Kidney (tissue), 14 donors: Measurements from ENCODE around the gene CLCN3. TPM values are rescaled to one million over a fixed set of nuclear protein-coding genes. Genes with fewer than 3 reads are reported as not detected.

Experiments
- DNase-seq, 5 donors: peaks; one replicate each; pipeline ENCODE4 v3.0.0-alpha.2; 2013 to 2020
- FAIRE-seq: peaks from 2 replicates; lab custom pipeline; 2012; peaks lifted over from hg19 to GRCh38; lab: Jason Lieb, UNC
- H3K27ac ChIP-seq, 2 donors: one replicate each; pipeline ENCODE4 v1.7.0; 2013; ENCODE audit warnings: low read depth in 2 of 2, low read length in 2 of 2, inconsistent platforms in 1 of 2
- H3K27me3 ChIP-seq: one replicate; pipeline ENCODE4 v1.7.1; 2013; ENCODE audit warnings: low read length, inconsistent platforms; ENCODE audit not compliant: control insufficient read depth, insufficient read depth
- H3K36me3 ChIP-seq, 3 donors: one replicate each; pipeline versions ENCODE4 v1.7.0 to v1.7.1; 2013; ENCODE audit warnings: low read length in 3 of 3, control low read depth in 1 of 3, inconsistent platforms in 1 of 3; ENCODE audit not compliant: insufficient read depth in 3 of 3, control insufficient read depth in 2 of 3
- H3K4me1 ChIP-seq, 3 donors: one replicate each; pipeline versions ENCODE4 v1.7.0 to v1.7.1; 2013; ENCODE audit warnings: low read length in 3 of 3, inconsistent platforms in 1 of 3, low read depth in 1 of 3; ENCODE audit not compliant: control insufficient read depth in 2 of 3, insufficient read depth in 2 of 3
- H3K4me3 ChIP-seq, 3 donors: one replicate each; pipeline versions ENCODE4 v1.7.0 to v1.8.1; 2013; ENCODE audit warnings: low read length in 3 of 3, control low read depth in 1 of 3, inconsistent platforms in 1 of 3
- H3K9ac ChIP-seq, 3 donors: one replicate each; pipeline versions ENCODE4 v1.7.0 to v1.7.1; 2013; ENCODE audit warnings: low read length in 3 of 3, control low read depth in 1 of 3, inconsistent platforms in 1 of 3
- H3K9me3 ChIP-seq, 3 donors: one replicate each; pipeline versions ENCODE4 v1.7.0 to v1.7.1; 2013; ENCODE audit warnings: low read length in 3 of 3, control low read depth in 1 of 3, inconsistent platforms in 1 of 3; ENCODE audit not compliant: control insufficient read depth in 2 of 3, insufficient read depth in 1 of 3
- intact Hi-C: fragments of 100-400 bp; cut with DNase I; formaldehyde crosslinking; loops from one replicate; pipeline ENCODE4 v1.11.1; 2022
- polyA plus RNA-seq: library from polyadenylated mRNA; stranded (reverse); fragments of 350-450 nt; fragmentation: Illumina TruSeq; extraction: RNeasy Lipid Tissue Mini Kit (QIAGEN cat#74804); gene quantifications from one replicate; pipeline ENCODE4 v1.2.3, GENCODE V29; 2014; ENCODE audit warnings: low read depth, low replicate concordance; ENCODE audit not compliant: insufficient read depth
- total RNA-seq: library from RNA; stranded (reverse); fragmentation: NEBNext Ultra II Directional; extraction: Animal tissue kit (Norgen Biotek cat#: 25700); gene quantifications from one replicate; pipeline ENCODE4 v1.2.1, GENCODE V29; 2021
- TF ChIP-seq, protein P1 (sequence below): IDR thresholded peaks from 3 replicates; pipeline ENCODE4 v1.5.1; 2012; ENCODE audit warnings: mild to moderate bottlenecking, moderate library complexity, borderline replicate concordance; ENCODE audit not compliant: insufficient read depth; ENCODE audit errors: extremely low read depth
- donor health status: control.
- donor health status: control.
- donor health status: control.
- donor health status: control.
- donor health status: control.
- donor health status: DM: yes; HTN: yes; CAD: no.
- donor health status: Normal renal cell carcinoma (clear cell type).

The CLCN3 gene
- total and polyA plus RNA-seq, 2 donors from 2014 or later: 16.6 to 70.2 TPM

DNA sequence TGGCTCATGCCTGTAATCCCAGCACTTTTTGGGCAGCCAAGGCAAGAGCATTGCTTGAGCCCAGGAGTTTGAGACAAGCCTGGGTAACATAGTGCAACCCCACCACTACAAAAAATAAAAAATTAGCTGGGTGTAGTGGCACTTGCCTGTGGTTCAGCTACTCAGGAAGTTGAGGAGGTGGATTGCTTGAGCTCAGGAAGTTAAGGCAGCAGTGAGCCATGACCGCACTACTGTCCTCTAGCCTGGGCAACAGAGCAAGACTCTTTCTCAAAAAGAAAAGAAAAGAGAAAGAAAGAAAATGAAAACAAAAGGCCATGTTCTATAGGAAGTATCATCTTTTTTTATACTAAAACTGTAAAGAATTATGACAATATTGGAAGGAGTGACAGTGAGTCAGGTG, 46.5 kb upstream of the CLCN3 start:
- Histone ChIP-seq H3K27ac (no peak overlapping the region), H3K9ac (no peak overlapping the region), H3K4me3 (no peak overlapping the region), H3K27me3 (no peaks in the 10 kb centered on the region), H3K4me1 (no peaks in the 10 kb centered on the region), H3K9me3 (no peaks in the 10 kb centered on the region), H3K36me3 (peaks cover 0 to 26% (median 6%) of the 10 kb centered on the region in 3 donors)
- intact Hi-C loops: no loop called here
- TF ChIP-seq, protein P1, sequence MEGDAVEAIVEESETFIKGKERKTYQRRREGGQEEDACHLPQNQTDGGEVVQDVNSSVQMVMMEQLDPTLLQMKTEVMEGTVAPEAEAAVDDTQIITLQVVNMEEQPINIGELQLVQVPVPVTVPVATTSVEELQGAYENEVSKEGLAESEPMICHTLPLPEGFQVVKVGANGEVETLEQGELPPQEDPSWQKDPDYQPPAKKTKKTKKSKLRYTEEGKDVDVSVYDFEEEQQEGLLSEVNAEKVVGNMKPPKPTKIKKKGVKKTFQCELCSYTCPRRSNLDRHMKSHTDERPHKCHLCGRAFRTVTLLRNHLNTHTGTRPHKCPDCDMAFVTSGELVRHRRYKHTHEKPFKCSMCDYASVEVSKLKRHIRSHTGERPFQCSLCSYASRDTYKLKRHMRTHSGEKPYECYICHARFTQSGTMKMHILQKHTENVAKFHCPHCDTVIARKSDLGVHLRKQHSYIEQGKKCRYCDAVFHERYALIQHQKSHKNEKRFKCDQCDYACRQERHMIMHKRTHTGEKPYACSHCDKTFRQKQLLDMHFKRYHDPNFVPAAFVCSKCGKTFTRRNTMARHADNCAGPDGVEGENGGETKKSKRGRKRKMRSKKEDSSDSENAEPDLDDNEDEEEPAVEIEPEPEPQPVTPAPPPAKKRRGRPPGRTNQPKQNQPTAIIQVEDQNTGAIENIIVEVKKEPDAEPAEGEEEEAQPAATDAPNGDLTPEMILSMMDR: no peak
- DNase-seq (no peak), FAIRE-seq (no peak)

DNA sequence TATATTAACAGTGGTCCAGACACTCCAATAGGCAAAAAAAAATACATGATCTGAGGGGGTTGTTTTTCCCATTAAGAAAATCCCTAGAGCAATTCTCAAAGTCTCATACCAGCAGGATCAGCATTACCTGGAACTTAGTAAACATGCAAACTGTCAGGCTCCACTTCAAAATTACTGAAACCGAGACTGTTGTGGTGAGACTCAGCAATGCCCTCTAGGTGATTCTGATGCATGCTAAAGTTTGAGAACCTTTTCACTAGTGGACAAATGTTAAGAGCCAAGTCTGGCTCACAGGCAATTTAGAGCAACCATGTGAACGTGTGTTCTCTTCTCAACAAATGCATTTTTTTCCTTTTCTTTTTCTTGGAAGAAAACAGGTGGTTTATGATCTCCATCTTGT, 38.2 kb upstream of the CLCN3 start:
- intact Hi-C loops: no loop called here
- Histone ChIP-seq H3K27ac (no peak overlapping the region), H3K9ac (no peak overlapping the region), H3K9me3 (no peaks in the 10 kb centered on the region), H3K27me3 (no peaks in the 10 kb centered on the region), H3K36me3 (peaks cover 0 to 5% (median 0%) of the 10 kb centered on the region in 3 donors), H3K4me1 (no peaks in the 10 kb centered on the region), H3K4me3 (no peak overlapping the region)
- no peak for DNase-seq
- FAIRE-seq: no peak
- TF ChIP-seq, protein P1: no peak

DNA sequence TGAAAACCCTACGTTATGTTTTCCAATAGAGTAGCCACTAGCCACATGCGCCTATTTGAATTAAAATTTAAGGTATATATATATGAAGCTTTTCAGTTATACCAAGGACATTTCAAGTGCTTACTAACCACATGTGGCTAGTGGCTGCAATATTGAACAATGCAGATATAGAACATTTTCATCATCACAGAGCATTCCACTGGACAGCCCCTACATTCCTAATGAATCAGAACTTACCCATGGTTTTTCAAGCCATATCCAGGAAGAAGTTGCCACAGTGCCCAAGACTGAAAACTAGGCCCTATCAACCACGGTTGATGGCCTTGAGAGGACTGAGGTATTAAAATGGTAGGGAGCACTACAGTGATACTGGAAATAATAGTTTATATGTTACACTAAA, 37.7 kb upstream of the CLCN3 start:
- Histone ChIP-seq H3K36me3 (peaks cover 0 to 5% (median 0%) of the 10 kb centered on the region in 3 donors), H3K4me1 (no peaks in the 10 kb centered on the region), H3K9ac (no peak overlapping the region), H3K9me3 (no peaks in the 10 kb centered on the region), H3K4me3 (no peak overlapping the region), H3K27ac (no peak overlapping the region), H3K27me3 (no peaks in the 10 kb centered on the region)
- TF ChIP-seq, protein P1: no peak
- DNase-seq: no peak
- intact Hi-C loops: no loop called here
- FAIRE-seq: no peak

DNA sequence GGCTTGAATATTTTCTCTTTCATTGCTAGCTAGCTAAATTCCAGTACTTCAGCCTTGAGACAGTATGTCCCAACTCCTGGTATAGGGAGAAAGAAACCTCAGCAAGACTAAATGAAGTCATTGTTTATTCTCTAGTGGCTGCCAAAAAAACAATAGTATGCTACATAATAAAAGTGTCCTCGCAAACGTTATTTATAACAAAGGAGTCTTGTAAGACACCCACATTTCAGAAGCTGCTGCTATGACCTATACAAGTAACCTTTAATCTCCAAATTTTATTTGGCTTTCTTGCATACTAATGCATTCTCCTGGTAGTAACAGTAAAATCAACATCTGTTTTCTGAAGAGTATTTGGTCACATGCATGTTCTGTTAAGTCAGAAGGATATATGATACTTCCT, 36.8 kb upstream of the CLCN3 start:
- no peak for FAIRE-seq
- intact Hi-C loops: no loop called here
- Histone ChIP-seq H3K4me3 (no peak overlapping the region), H3K9me3 (no peaks in the 10 kb centered on the region), H3K27me3 (no peaks in the 10 kb centered on the region), H3K36me3 (peaks cover 0 to 5% (median 2%) of the 10 kb centered on the region in 3 donors), H3K4me1 (no peaks in the 10 kb centered on the region), H3K9ac (no peak overlapping the region), H3K27ac (no peak overlapping the region)
- DNase-seq: peak in 2 of 5 donors; percentile 48 to 76
- TF ChIP-seq, protein P1: no peak
